Suprapubic skin (tissue), 4 donors: Measurements from ENCODE around the gene ORAI2.
A peak's percentile ranks its signal among the peaks of the same experiment; 100 is the strongest.

ENCODE experiments used
- EP300 ChIP-seq: sonication (generic); formaldehyde crosslinking; IDR thresholded peaks from one replicate; pipeline ENCODE4 v1.6.1; 2017; ENCODE audit warnings: antibody characterized with exemption
- POLR2A ChIP-seq, 2 donors: fragments of 450-650 bp; IDR thresholded peaks; one replicate each; pipeline ENCODE4 v1.6.1; 2017; ENCODE audit warnings: antibody characterized with exemption in 2 of 2, mild to moderate bottlenecking in 2 of 2, moderate library complexity in 2 of 2
- POLR2AphosphoS5 ChIP-seq, 3 donors: sonication (generic); formaldehyde crosslinking; IDR thresholded peaks; one replicate each; pipeline ENCODE4 v1.6.1; 2017; ENCODE audit warnings: antibody characterized with exemption in 3 of 3
- TF ChIP-seq, protein P1 (sequence below), 2 donors: fragments of 200-600 bp in 1 of 2; fragments of 450-650 bp in 1 of 2; sonication (generic) in 1 of 2; IDR thresholded peaks; one replicate each; pipeline ENCODE4 v1.5.1; 2016 to 2019; ENCODE audit warnings: antibody characterized with exemption in 2 of 2, mild to moderate bottlenecking in 1 of 2, moderate library complexity in 1 of 2

DNA sequence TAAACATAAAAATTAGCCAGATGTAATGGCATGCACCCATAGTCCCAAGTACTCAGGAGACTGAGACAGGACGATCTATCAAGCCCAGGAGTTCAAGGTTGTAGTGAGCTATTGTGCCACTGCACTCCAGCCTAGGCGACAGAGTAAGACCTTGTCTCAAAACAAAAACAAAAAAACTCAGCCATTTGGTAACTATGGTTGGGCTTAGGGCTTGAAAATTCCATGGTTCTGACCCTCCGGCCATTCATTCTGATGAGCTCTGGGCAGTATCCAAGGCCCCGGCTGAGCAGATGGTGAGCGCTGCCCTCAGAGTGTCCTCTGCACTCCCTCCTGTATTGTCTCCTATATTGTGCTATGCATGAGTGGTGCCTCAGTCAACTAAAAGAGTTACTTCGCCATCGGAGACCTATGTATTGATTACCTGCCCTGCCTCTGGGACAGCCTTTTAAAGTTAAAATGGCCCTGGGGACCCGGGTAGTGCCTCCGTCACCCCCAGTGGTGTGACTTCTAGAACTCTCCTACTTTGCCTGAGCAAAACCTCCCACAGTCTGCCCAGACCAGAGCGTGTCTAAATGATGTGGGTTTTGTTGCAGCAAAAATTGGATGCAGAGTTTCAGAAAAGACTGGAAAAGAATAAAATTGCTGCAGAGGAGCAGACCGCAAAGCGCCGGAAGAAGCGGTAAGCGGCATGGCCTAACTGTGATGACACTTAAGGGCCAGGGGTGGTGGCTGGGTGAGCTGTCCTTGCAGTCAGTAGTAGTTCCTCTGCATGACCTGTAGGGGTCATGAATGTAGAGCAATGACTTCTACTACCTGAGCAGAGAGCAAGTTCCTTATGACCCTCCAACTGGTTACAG lies 29.1 kb upstream of the ORAI2 start:
- TF ChIP-seq, protein P1, sequence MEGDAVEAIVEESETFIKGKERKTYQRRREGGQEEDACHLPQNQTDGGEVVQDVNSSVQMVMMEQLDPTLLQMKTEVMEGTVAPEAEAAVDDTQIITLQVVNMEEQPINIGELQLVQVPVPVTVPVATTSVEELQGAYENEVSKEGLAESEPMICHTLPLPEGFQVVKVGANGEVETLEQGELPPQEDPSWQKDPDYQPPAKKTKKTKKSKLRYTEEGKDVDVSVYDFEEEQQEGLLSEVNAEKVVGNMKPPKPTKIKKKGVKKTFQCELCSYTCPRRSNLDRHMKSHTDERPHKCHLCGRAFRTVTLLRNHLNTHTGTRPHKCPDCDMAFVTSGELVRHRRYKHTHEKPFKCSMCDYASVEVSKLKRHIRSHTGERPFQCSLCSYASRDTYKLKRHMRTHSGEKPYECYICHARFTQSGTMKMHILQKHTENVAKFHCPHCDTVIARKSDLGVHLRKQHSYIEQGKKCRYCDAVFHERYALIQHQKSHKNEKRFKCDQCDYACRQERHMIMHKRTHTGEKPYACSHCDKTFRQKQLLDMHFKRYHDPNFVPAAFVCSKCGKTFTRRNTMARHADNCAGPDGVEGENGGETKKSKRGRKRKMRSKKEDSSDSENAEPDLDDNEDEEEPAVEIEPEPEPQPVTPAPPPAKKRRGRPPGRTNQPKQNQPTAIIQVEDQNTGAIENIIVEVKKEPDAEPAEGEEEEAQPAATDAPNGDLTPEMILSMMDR (IDR thresholded peaks at IDR 0.05) = peak; percentile 49 to 62
- TF ChIP-seq POLR2A (IDR thresholded peaks at IDR 0.05) = no peak
- TF ChIP-seq POLR2AphosphoS5 (IDR thresholded peaks at IDR 0.05) = no peak
- TF ChIP-seq EP300 = no peak
